AG04449 (cell line): ENCODE measurements around the gene SMIM14.
"Not testable (repeated sequence)": the region's sequence is repeated elsewhere in the genome, so short reads cannot be mapped to it uniquely, and the experiment has no call there.

ENCODE experiments used
- CTCF ChIA-PET: fragments of 350-600 bp; formaldehyde crosslinking; extraction: SDS; loops from one replicate; lab custom pipeline; 2021; ENCODE audit warnings: antibody characterized with exemption; lab: Yijun Ruan, JAX
- POLR2A ChIA-PET: fragments of 400-600, 350-600 bp; formaldehyde crosslinking; extraction: SDS; loops from one replicate; lab custom pipeline; 2020; ENCODE audit warnings: antibody characterized with exemption, inconsistent platforms; lab: Yijun Ruan, JAX
- DNase-seq: peaks from one replicate; pipeline ENCODE4 v3.0.0-alpha.2; 2010; ENCODE audit warnings: low read depth, low spot score
- H3K4me3 ChIP-seq: 2 replicates; pipeline ENCODE4 v1.5.1; 2011; ENCODE audit warnings: low read depth, mild to moderate bottlenecking, control low read depth, low read length
- TF ChIP-seq, protein P1 (sequence below): IDR thresholded peaks from one replicate; pipeline ENCODE4 v1.5.1; 2011; ENCODE audit warnings: mild to moderate bottlenecking, moderate library complexity, low read length, control low read depth, inconsistent platforms; ENCODE audit not compliant: insufficient read depth; ENCODE audit errors: missing control alignments

SMIM14 gene

GRCh38 chr4:39541987-39542610 lies 96.6 kb downstream of the SMIM14 start:
- ChIA-PET POLR2A (interaction anchor here (0.6 to 0.7 kb wide), 2 partner anchors 16 to 18 kb away, joined by 3 read pairs; no protein-coding TSS in a partner anchor), CTCF (interaction anchor here (0.9 kb wide), 1 partner anchor 9 kb away, joined by 3 read pairs; no protein-coding TSS in a partner anchor)
- H3K4me3 ChIP-seq = no peak overlapping the region

DNA sequence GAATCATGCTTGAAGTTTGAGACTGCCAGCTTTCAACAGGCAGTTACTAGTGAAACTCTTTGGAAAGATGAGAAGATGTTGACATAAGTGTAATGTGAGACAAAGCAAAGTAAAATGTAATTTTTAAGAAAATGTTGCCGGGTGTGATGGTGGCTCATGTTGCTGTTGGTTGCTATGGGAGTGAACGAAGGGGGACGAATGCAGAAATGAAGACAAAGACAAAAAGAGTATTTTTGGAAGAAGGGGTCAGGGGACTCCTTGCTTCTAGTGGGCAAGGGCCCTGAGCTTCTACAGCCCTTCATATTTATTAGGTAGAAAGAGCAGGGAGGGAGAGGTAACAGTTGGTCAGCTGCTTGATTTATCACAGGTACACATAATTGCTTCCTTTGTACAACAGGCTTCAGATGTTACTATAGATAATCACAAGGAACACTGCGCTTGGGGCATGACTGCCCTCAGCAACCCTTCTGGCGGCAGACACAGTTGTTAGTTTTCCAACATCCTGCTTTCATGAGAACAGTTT lies 99.5 kb downstream of the SMIM14 start:
- TF ChIP-seq, protein P1, sequence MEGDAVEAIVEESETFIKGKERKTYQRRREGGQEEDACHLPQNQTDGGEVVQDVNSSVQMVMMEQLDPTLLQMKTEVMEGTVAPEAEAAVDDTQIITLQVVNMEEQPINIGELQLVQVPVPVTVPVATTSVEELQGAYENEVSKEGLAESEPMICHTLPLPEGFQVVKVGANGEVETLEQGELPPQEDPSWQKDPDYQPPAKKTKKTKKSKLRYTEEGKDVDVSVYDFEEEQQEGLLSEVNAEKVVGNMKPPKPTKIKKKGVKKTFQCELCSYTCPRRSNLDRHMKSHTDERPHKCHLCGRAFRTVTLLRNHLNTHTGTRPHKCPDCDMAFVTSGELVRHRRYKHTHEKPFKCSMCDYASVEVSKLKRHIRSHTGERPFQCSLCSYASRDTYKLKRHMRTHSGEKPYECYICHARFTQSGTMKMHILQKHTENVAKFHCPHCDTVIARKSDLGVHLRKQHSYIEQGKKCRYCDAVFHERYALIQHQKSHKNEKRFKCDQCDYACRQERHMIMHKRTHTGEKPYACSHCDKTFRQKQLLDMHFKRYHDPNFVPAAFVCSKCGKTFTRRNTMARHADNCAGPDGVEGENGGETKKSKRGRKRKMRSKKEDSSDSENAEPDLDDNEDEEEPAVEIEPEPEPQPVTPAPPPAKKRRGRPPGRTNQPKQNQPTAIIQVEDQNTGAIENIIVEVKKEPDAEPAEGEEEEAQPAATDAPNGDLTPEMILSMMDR = no peak
- DNase-seq = no peak
- POLR2A ChIA-PET = interaction anchor here (0.6 kb wide), 1 partner anchor 414 kb away, joined by 3 read pairs; no protein-coding TSS in a partner anchor
- H3K4me3 ChIP-seq = no peak overlapping the region
- CTCF ChIA-PET = interaction anchor here (0.7 to 1.2 kb wide), 2 partner anchors 12 to 70 kb away, joined by 3 read pairs; partner anchors contain the start of gene UGDH

More at GRCh38 chr4:39541987-39542610, 96.6 kb downstream of the SMIM14 start:
- TF ChIP-seq, protein P1 = no peak
- no peak for DNase-seq

DNA sequence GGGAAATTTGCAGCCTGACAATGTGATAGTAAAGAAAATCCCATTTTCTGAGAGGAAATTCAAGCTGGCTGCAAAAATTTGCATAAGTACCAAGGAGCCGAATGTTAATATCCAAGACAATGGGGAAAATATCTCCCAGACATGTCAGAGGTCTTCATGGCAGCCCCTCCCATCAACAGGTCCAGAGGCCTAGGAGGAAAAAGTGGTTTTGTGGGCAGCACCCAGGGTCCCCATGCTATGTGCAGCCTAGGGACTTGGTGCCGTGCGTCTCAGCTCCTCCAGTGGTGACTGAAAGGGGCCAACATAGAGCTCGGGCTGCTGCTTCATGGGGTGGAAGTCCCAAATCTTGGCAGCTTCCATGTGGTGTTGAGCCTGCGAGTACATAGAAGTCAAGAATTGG lies 105.1 kb downstream of the SMIM14 start:
- TF ChIP-seq, protein P1 = no peak
- ChIA-PET CTCF (no interaction called here), POLR2A (no interaction called here)
- DNase-seq = no peak
- no peak overlapping the region for H3K4me3 ChIP-seq

- DNase-seq, H3K4me3 ChIP-seq, POLR2A ChIA-PET: not testable (repeated sequence)
- CTCF ChIA-PET = interaction anchor here (0.9 kb wide), 1 partner anchor 368 kb away, joined by 3 read pairs; no protein-coding TSS in a partner anchor
Observed at GRCh38 chr4:39532237-39532636, 106.4 kb downstream of the SMIM14 start.

DNA sequence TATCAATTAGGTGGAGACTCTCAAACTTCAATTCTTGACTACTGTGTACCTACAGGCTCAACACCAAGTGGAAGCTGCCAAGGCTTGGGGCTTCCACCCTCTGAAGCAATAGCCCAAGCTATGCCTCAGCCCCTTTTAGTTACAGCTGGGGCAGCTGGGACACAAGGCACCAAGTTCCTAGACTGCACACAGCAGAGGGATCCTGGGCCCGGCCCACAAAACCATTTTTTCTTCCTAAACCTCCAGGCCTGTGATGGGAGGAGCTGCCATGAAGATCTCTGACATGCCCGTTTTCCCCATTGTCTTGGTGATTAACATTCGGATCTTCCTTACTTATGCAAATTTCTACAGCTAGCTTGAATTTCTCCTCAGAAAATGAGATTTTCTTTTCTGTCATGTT lies 108.0 kb downstream of the SMIM14 start:
- ChIA-PET CTCF (no interaction called here), POLR2A (no interaction called here)
- no peak for DNase-seq
- no peak overlapping the region for H3K4me3 ChIP-seq
- TF ChIP-seq, protein P1 = no peak

- POLR2A ChIA-PET = no interaction called here
- CTCF ChIA-PET = interaction anchor here (1.4 kb wide), 1 partner anchor 60 kb away, joined by 4 read pairs; no protein-coding TSS in a partner anchor
- TF ChIP-seq, protein P1 = no peak
- no peak for DNase-seq
- no peak overlapping the region for H3K4me3 ChIP-seq
Observed at GRCh38 chr4:39529534-39529933, 109.1 kb downstream of the SMIM14 start.
